Liver (tissue), 9 donors: ENCODE data around the gene WIF1. TPM values are rescaled to one million over a fixed set of nuclear protein-coding genes. Genes with fewer than 3 reads are reported as not detected.
A peak's percentile ranks its signal among the peaks of the same experiment; 100 is the strongest.

ENCODE experiments used
- DNase-seq: peaks from one replicate; pipeline ENCODE4 v3.0.0-alpha.2; 2017; ENCODE audit warnings: low spot score
- H3K27ac ChIP-seq, 2 donors: one replicate each; pipeline ENCODE4 v1.7.0; 2013; ENCODE audit warnings: inconsistent platforms in 2 of 2, low read length in 2 of 2, control low read depth in 1 of 2, low read depth in 1 of 2, mild to moderate bottlenecking in 1 of 2
- H3K27me3 ChIP-seq, 4 donors: one replicate each; pipeline versions ENCODE4 v1.6.1 to v1.7.0; 2013; ENCODE audit warnings: low read length in 3 of 4, inconsistent platforms in 1 of 4, mild to moderate bottlenecking in 1 of 4, moderate library complexity in 1 of 4; ENCODE audit not compliant: control insufficient read depth in 4 of 4, insufficient read depth in 4 of 4
- H3K36me3 ChIP-seq, 4 donors: one replicate each; pipeline versions ENCODE4 v1.6.1 to v1.7.0; 2013; ENCODE audit warnings: low read length in 3 of 4, mild to moderate bottlenecking in 3 of 4, low read depth in 1 of 4, moderate library complexity in 1 of 4; ENCODE audit not compliant: control insufficient read depth in 4 of 4, insufficient read depth in 3 of 4
- H3K4me1 ChIP-seq, 4 donors: one replicate each; pipeline versions ENCODE4 v1.6.1 to v1.7.0; 2013; ENCODE audit warnings: low read length in 3 of 4, mild to moderate bottlenecking in 3 of 4, moderate library complexity in 1 of 4; ENCODE audit not compliant: control insufficient read depth in 4 of 4, insufficient read depth in 4 of 4
- H3K4me3 ChIP-seq, 3 donors: one replicate each; pipeline versions ENCODE4 v1.6.1 to v1.7.0; 2013; ENCODE audit warnings: low read length in 3 of 3, control low read depth in 1 of 3, low read depth in 1 of 3, mild to moderate bottlenecking in 1 of 3
- H3K9ac ChIP-seq, 2 donors: one replicate each; pipeline ENCODE4 v1.7.0; 2013; ENCODE audit warnings: low read length in 2 of 2, mild to moderate bottlenecking in 2 of 2, moderate library complexity in 2 of 2, control low read depth in 1 of 2, low read depth in 1 of 2
- H3K9me3 ChIP-seq, 4 donors: one replicate each; pipeline versions ENCODE4 v1.6.1 to v1.7.0; 2013; ENCODE audit warnings: low read length in 3 of 4; ENCODE audit not compliant: control insufficient read depth in 4 of 4
- ATF3 ChIP-seq: IDR thresholded peaks from 2 replicates; pipeline ENCODE4 v1.6.1; 2016; ENCODE audit warnings: antibody characterized with exemption
- CTCF ChIP-seq: fragments of 150-350 bp; IDR thresholded peaks from 2 replicates; pipeline ENCODE4 v1.5.1; 2017; ENCODE audit warnings: improper control_type of control experiment, low read depth, low read length; ENCODE audit not compliant: missing input control
- EGR1 ChIP-seq, 2 donors: IDR thresholded peaks; 2 replicates each; pipeline ENCODE4 v1.6.1; 2016 to 2018; ENCODE audit warnings: antibody characterized with exemption in 2 of 2, low read depth in 2 of 2
- FOXA1 ChIP-seq: IDR thresholded peaks from 2 replicates; pipeline ENCODE4 v1.6.1; 2016; ENCODE audit warnings: antibody characterized with exemption
- FOXA2 ChIP-seq: IDR thresholded peaks from 2 replicates; pipeline ENCODE4 v1.6.1; 2016; ENCODE audit warnings: antibody characterized with exemption
- GABPA ChIP-seq, 2 donors: IDR thresholded peaks in 1 of 2; conservative IDR thresholded peaks in 1 of 2; 2 replicates each; pipeline ENCODE4 v1.6.1; 2016; ENCODE audit warnings: antibody characterized with exemption in 2 of 2, mild to moderate bottlenecking in 1 of 2, moderate library complexity in 1 of 2
- HNF4A ChIP-seq, 2 donors: conservative IDR thresholded peaks; 2 replicates each; pipeline ENCODE4 v1.6.1; 2016; ENCODE audit warnings: antibody characterized with exemption in 2 of 2, mild to moderate bottlenecking in 2 of 2
- HNF4G ChIP-seq: IDR thresholded peaks from 2 replicates; pipeline ENCODE4 v1.6.1; 2016; ENCODE audit warnings: antibody characterized with exemption
- JUND ChIP-seq, 2 donors: IDR thresholded peaks; 2 replicates each; pipeline ENCODE4 v1.6.1; 2016; ENCODE audit warnings: antibody characterized with exemption in 2 of 2
- MAX ChIP-seq: IDR thresholded peaks from 2 replicates; pipeline ENCODE4 v1.6.1; 2016; ENCODE audit warnings: antibody characterized with exemption
- NR2F2 ChIP-seq: IDR thresholded peaks from 2 replicates; pipeline ENCODE4 v1.6.1; 2016; ENCODE audit warnings: antibody characterized with exemption
- RAD21 ChIP-seq, 2 donors: IDR thresholded peaks; 2 replicates each; pipeline ENCODE4 v1.6.1; 2016; ENCODE audit warnings: antibody characterized with exemption in 2 of 2, mild to moderate bottlenecking in 2 of 2
- REST ChIP-seq: IDR thresholded peaks from 2 replicates; pipeline ENCODE4 v1.6.1; 2016; ENCODE audit warnings: antibody characterized with exemption, mild to moderate bottlenecking
- RXRA ChIP-seq, 2 donors: IDR thresholded peaks; 2 replicates each; pipeline ENCODE4 v1.6.1; 2017 to 2018; ENCODE audit warnings: antibody characterized with exemption in 2 of 2, mild to moderate bottlenecking in 1 of 2
- SP1 ChIP-seq: IDR thresholded peaks from 2 replicates; pipeline ENCODE4 v1.6.1; 2018; ENCODE audit warnings: antibody characterized with exemption, mild to moderate bottlenecking
- TAF1 ChIP-seq: conservative IDR thresholded peaks from 2 replicates; pipeline ENCODE4 v1.6.1; 2016; ENCODE audit warnings: antibody characterized with exemption, mild to moderate bottlenecking
- YY1 ChIP-seq: IDR thresholded peaks from 2 replicates; pipeline ENCODE4 v1.6.1; 2016; ENCODE audit warnings: antibody characterized with exemption, mild to moderate bottlenecking
- ZBTB33 ChIP-seq: IDR thresholded peaks from 2 replicates; pipeline ENCODE4 v1.6.1; 2016; ENCODE audit warnings: antibody characterized with exemption
- WGBS: extraction: QIAGEN DNeasy Blood & Tissue Kit; methylation state at CpG from one replicate; pipeline ENCODE4 v1.1.7; 2013; 5-methylcytosine and 5-hydroxymethylcytosine counted together
- polyA plus RNA-seq, 2 donors: library from polyadenylated mRNA; stranded (reverse) in 1 of 2; unstranded in 1 of 2; fragments of 200-250 nt in 1 of 2; fragments of >200 nt in 1 of 2; fragmentation: Nextera tagmentation in 1 of 2; extraction: Ambion mirVana in 1 of 2; gene quantifications; one replicate each; pipeline versions ENCODE4 v1.2.1 to v1.2.3, GENCODE V29; 2013 to 2015
- total RNA-seq, 2 donors: library from RNA; depleted of rRNA; stranded (reverse); fragments of >200 nt; gene quantifications; one replicate each; pipeline ENCODE4 v1.2.3, GENCODE V29; 2014
- donor health status: healthy.
- donor health status: healthy.
- donor health status: healthy.
- donor health status: healthy.
- donor health status: healthy.

The WIF1 gene
- total and polyA plus RNA-seq, 4 donors, result not detected

GRCh38 chr12:65123435-65124063 is 2.4 kb upstream of the WIF1 start:
- H3K9ac ChIP-seq, result no peak overlapping the region
- no peaks in the 10 kb centered on the region for H3K36me3 ChIP-seq
- H3K4me1 ChIP-seq, result peaks cover 0 to 9% (median 3%) of the 10 kb centered on the region in 4 donors
- no peaks in the 10 kb centered on the region for H3K9me3 ChIP-seq
- no peak for DNase-seq
- no peak overlapping the region for H3K4me3 ChIP-seq
- H3K27me3 ChIP-seq, result peaks cover 0 to 29% (median 3%) of the 10 kb centered on the region in 4 donors
- H3K27ac ChIP-seq, result no peak overlapping the region
- TF ChIP-seq FOXA1 (no peak), CTCF (peak; percentile 42), MAX (no peak), RAD21 (IDR thresholded peaks at IDR 0.05) (peak; percentile 75 to 77)
- 11% methylated on average over 8 of the region's 8 CpGs for WGBS

- Histone ChIP-seq H3K27me3 (peaks cover 0 to 32% (median 3%) of the 10 kb centered on the region in 4 donors), H3K27ac (no peak overlapping the region)
- 77% methylated on average over 5 of the region's 5 CpGs for WGBS
Measured at GRCh38 chr12:65122703-65123102, 1.6 kb upstream of the WIF1 start.

More at GRCh38 chr12:65122703-65123102, 1.6 kb upstream of the WIF1 start:
- Histone ChIP-seq H3K4me3 (no peak overlapping the region), H3K4me1 (peaks cover 0 to 9% (median 3%) of the 10 kb centered on the region in 4 donors), H3K36me3 (no peaks in the 10 kb centered on the region), H3K9me3 (no peaks in the 10 kb centered on the region), H3K9ac (no peak overlapping the region)
- TF ChIP-seq NR2F2, result no peak
- no peak for TF ChIP-seq FOXA2
- no peak for TF ChIP-seq HNF4A (conservative IDR thresholded peaks at IDR 0.05)
- no peak for TF ChIP-seq ATF3
- no peak for TF ChIP-seq MAX
- no peak for TF ChIP-seq CTCF
- no peak for TF ChIP-seq REST
- TF ChIP-seq SP1, result no peak
- no peak for TF ChIP-seq RXRA (IDR thresholded peaks at IDR 0.05)
- TF ChIP-seq GABPA (IDR thresholded peaks at IDR 0.05 in 1 of 2, conservative IDR thresholded peaks at IDR 0.05 in 1 of 2), result no peak
- TF ChIP-seq YY1, result no peak
- TF ChIP-seq TAF1, result no peak
- TF ChIP-seq FOXA1, result no peak
- no peak for TF ChIP-seq ZBTB33
- no peak for TF ChIP-seq EGR1 (IDR thresholded peaks at IDR 0.05; ENCODE audit: low read depth in 2 of 2)
- no peak for TF ChIP-seq RAD21 (IDR thresholded peaks at IDR 0.05)
- no peak for TF ChIP-seq JUND (IDR thresholded peaks at IDR 0.05)
- no peak for TF ChIP-seq HNF4G
- DNase-seq, result no peak
